Right atrium auricular region (tissue), 2 donors: ENCODE measurements around the gene PYY. TPM values are rescaled to one million over a fixed set of nuclear protein-coding genes. Genes with fewer than 3 reads are reported as not detected.

Source experiments
- DNase-seq: peaks from one replicate; pipeline ENCODE4 v3.0.0-alpha.2; 2019; ENCODE audit warnings: low spot score
- H3K27ac ChIP-seq, 2 donors: fragments of 200-600 bp; sonication (generic); 1 replicate in 1 of 2; 2 replicates in 1 of 2; pipeline ENCODE4 v1.5.1; 2016 to 2019
- H3K27me3 ChIP-seq, 2 donors: fragments of 200-600 bp; sonication (generic); one replicate each; pipeline versions ENCODE4 v1.5.1 to v1.6.0; 2017 to 2019
- H3K36me3 ChIP-seq: fragments of 200-600 bp; sonication (generic); one replicate; pipeline ENCODE4 v1.5.1; 2016
- H3K4me1 ChIP-seq, 2 donors: fragments of 200-600 bp; sonication (generic); one replicate each; pipeline versions ENCODE4 v1.5.1 to v1.6.0; 2017 to 2019
- H3K4me3 ChIP-seq, 2 donors: fragments of 200-600 bp; sonication (generic); 1 replicate in 1 of 2; 2 replicates in 1 of 2; pipeline ENCODE4 v1.5.1; 2017 to 2019; ENCODE audit warnings: mild to moderate bottlenecking in 1 of 2, moderate library complexity in 1 of 2
- H3K9me3 ChIP-seq, 2 donors: fragments of 200-600 bp; sonication (generic); one replicate each; pipeline ENCODE4 v1.5.1; 2019
- total RNA-seq, 2 donors: library from RNA; depleted of rRNA; stranded (reverse); fragments of >200 nt; gene quantifications; one replicate each; pipeline ENCODE4 v1.1.0, GENCODE V29; 2016
- TF ChIP-seq, protein P1 (sequence below), 2 donors: fragments of 200-600 bp; sonication (generic); IDR thresholded peaks; one replicate each; pipeline ENCODE4 v1.5.1; 2019; ENCODE audit warnings: antibody characterized with exemption in 2 of 2

The PYY gene
- total RNA-seq, 2 donors from 2014 or later, result not detected

DNA sequence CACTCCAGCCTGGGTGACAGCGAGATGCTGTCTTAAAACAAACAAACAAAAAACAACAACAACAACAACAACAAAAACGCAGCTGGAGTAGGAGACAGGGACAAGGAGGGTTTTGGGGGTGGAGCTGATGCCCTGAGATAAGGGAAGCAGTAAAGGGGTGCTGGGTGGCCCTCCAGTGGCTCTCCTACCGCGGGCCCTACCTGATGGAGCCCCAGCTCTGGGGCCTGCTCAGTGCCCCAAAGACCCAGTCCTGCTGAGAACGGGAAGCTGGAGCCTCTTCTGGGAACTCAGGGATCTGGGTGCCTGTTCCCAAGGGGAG is 29.4 kb upstream of the PYY start:
- Histone ChIP-seq H3K4me1 (peaks cover 0 to 12% of the 10 kb centered on the region in 2 donors), H3K9me3 (no peaks in the 10 kb centered on the region), H3K27me3 (no peaks in the 10 kb centered on the region), H3K27ac (no peak overlapping the region), H3K4me3 (peak overlapping the region in 1 of 2 donors; percentile 55), H3K36me3 (no peaks in the 10 kb centered on the region)
- TF ChIP-seq, protein P1, sequence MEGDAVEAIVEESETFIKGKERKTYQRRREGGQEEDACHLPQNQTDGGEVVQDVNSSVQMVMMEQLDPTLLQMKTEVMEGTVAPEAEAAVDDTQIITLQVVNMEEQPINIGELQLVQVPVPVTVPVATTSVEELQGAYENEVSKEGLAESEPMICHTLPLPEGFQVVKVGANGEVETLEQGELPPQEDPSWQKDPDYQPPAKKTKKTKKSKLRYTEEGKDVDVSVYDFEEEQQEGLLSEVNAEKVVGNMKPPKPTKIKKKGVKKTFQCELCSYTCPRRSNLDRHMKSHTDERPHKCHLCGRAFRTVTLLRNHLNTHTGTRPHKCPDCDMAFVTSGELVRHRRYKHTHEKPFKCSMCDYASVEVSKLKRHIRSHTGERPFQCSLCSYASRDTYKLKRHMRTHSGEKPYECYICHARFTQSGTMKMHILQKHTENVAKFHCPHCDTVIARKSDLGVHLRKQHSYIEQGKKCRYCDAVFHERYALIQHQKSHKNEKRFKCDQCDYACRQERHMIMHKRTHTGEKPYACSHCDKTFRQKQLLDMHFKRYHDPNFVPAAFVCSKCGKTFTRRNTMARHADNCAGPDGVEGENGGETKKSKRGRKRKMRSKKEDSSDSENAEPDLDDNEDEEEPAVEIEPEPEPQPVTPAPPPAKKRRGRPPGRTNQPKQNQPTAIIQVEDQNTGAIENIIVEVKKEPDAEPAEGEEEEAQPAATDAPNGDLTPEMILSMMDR (IDR thresholded peaks at IDR 0.05), result no peak
- no peak for DNase-seq

DNA sequence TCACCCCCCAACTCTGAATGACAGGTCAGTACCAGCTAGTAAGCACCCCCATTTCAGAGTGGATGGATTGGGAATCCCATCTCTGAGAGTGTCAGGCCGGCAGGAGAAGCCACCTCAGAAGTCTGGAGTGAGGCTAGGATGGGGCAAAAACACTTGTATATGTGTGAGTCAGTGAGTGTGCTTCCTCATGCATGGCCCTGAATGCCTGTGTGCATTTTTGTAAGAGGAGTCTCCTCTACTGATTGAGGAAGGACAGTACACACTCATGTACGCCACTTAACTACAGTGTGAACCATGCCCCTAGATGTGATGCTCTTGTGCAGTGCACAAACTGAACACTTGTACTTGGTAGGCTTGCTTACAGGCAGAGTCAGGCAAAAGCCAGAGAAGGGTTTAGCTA is 28.4 kb upstream of the PYY start:
- H3K4me3 ChIP-seq, result no peak overlapping the region
- peaks cover 0 to 12% of the 10 kb centered on the region in 2 donors for H3K4me1 ChIP-seq
- H3K27me3 ChIP-seq, result no peaks in the 10 kb centered on the region
- no peak for DNase-seq
- H3K36me3 ChIP-seq, result no peaks in the 10 kb centered on the region
- no peaks in the 10 kb centered on the region for H3K9me3 ChIP-seq
- TF ChIP-seq, protein P1 (IDR thresholded peaks at IDR 0.05), result no peak
- no peak overlapping the region for H3K27ac ChIP-seq

DNA sequence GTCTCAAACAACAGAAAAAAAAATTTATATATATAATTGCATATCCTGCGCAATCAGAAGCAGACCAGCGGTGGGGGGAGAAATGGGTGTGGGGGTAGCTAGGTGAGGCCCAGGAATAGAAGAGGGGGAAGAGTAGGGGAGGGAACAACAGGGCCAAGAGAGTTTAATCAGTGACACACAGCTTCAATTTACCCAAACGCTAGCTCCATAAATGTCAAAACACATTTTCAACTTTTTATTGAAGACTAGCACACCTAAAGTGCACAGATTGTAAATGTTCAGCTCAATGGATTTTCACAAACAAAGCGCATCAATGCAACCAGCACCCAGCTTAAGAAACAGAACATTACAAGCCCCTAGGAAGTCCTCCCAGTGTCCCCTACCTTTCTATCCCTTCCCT is 25.9 kb upstream of the PYY start:
- no peak overlapping the region for H3K27ac ChIP-seq
- no peak for DNase-seq
- H3K27me3 ChIP-seq, result no peaks in the 10 kb centered on the region
- no peaks in the 10 kb centered on the region for H3K9me3 ChIP-seq
- H3K4me3 ChIP-seq, result no peak overlapping the region
- TF ChIP-seq, protein P1 (IDR thresholded peaks at IDR 0.05), result no peak
- no peaks in the 10 kb centered on the region for H3K36me3 ChIP-seq
- H3K4me1 ChIP-seq, result peaks cover 0 to 12% of the 10 kb centered on the region in 2 donors

DNA sequence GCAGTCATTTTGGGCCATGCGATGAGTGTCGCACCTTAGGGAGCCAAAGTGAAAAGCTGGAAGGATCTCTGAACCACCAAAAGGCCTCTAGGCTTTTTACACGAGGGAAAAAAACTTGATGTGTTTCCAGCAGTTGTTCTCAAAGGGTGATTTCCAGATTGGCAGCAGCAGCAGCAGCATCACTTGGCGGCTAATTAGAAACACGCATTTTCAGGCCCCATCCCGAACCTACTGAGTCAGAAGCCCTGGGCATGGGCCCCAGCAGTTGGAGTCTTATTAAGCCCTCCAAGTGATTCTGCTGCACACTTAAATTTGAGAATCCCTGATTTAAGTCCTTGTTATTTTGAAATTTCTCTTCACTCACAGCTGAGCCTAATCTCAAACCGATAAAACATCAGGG is 25.3 kb upstream of the PYY start:
- Histone ChIP-seq H3K27ac (no peak overlapping the region), H3K4me1 (peaks cover 0 to 8% of the 10 kb centered on the region in 2 donors), H3K36me3 (no peaks in the 10 kb centered on the region), H3K4me3 (no peak overlapping the region), H3K9me3 (no peaks in the 10 kb centered on the region), H3K27me3 (no peaks in the 10 kb centered on the region)
- TF ChIP-seq, protein P1 (IDR thresholded peaks at IDR 0.05), result no peak
- DNase-seq, result no peak

DNA sequence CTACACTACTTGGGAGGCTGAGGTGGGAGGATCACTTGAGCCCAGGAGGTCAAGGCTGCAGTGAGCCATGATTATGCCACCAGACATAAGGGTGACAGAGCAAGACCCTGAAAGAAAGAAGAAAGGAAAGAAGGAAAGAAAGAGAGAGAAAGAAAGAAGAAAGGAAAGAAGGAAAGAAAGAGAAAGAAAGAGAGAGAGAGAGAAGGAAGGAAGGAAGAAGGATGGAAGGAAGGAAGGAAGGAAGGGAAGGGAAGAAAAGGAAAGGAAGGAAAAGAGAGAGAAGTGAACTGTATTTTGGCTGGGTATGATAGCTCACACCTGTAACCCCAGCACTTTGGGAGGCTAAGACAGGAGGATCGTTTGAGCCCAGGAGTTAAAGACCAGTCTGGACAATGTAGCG is 24.3 kb upstream of the PYY start:
- Histone ChIP-seq H3K4me1 (no peaks in the 10 kb centered on the region), H3K4me3 (no peak overlapping the region), H3K9me3 (no peaks in the 10 kb centered on the region), H3K27me3 (no peaks in the 10 kb centered on the region), H3K27ac (no peak overlapping the region), H3K36me3 (no peaks in the 10 kb centered on the region)
- DNase-seq, result no peak
- TF ChIP-seq, protein P1 (IDR thresholded peaks at IDR 0.05), result no peak

DNA sequence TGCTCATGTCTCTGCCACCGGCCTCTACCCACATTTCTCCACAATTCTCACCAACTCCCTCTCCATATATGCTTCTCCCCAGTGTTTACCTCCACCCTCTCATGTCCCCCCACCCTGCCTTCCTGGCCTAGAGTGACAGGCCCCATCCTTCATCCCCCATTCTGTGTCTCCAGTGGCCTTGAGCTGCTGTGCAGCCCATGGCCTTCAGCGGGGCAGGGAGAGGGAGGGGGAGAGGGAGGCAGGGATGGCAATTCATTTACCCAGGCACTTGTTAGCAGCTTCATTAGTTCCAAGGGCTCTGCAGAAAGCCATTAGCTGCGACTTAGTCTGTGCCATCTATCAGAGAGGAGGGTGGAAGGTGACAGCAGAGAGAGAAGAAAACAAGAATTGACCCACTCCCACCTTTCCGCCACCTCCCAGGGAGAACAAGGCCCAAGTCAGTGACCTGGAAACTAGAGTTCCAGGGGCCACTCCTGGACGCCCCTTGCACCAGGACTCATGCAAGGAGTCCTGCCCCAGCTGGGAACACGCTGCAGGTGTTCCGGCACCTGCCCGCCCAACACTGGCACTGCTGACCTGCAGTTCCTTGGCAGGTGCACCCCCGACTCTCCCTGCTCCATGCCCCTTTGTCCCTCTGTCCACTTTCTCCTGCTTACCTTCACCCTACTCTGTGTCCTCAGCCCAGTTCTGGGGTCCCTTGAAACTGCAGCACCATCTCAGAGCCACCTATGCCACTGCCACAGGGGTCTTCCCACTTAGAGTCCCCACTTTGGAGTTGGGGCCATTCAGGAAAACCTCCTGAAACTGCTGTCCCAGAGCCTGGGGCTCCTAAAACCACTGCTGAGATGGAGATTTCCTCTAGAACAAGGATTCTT is 23.5 kb upstream of the PYY start:
- no peak overlapping the region for H3K27ac ChIP-seq
- no peak for DNase-seq
- TF ChIP-seq, protein P1 (IDR thresholded peaks at IDR 0.05), result no peak
- H3K9me3 ChIP-seq, result no peaks in the 10 kb centered on the region
- no peaks in the 10 kb centered on the region for H3K4me1 ChIP-seq
- no peak overlapping the region for H3K4me3 ChIP-seq
- no peaks in the 10 kb centered on the region for H3K27me3 ChIP-seq
- H3K36me3 ChIP-seq, result no peaks in the 10 kb centered on the region
